Hepatocyte (in vitro differentiated cells): ENCODE measurements around the gene ATP8B3. TPM values are rescaled to one million over a fixed set of nuclear protein-coding genes. Genes with fewer than 3 reads are reported as not detected.

Source experiments
- DNase-seq: peaks from one replicate; pipeline ENCODE4 v3.0.0-alpha.2; 2016; ENCODE audit warnings: low spot score
- H2AFZ ChIP-seq: fragments of 200-600 bp; sonication (generic); 2 replicates; pipeline ENCODE4 v1.6.0; 2016; ENCODE audit warnings: antibody characterized with exemption, mild to moderate bottlenecking
- H3K27ac ChIP-seq: fragments of 200-600 bp; sonication (generic); 2 replicates; pipeline ENCODE4 v1.5.1; 2016; ENCODE audit warnings: mild to moderate bottlenecking
- H3K27me3 ChIP-seq: fragments of 200-600 bp; sonication (generic); 2 replicates; pipeline ENCODE4 v1.6.1; 2016
- H3K36me3 ChIP-seq: fragments of 200-600 bp; sonication (generic); replicated peaks from 2 replicates; pipeline ENCODE4 v1.5.1; 2016; ENCODE audit warnings: low read depth; ENCODE audit not compliant: insufficient read depth
- H3K4me1 ChIP-seq: fragments of 200-600 bp; sonication (generic); 2 replicates; pipeline ENCODE4 v1.5.1; 2016; ENCODE audit warnings: mild to moderate bottlenecking, moderate library complexity; ENCODE audit not compliant: insufficient read depth
- H3K4me2 ChIP-seq: fragments of 200-600 bp; sonication (generic); 2 replicates; pipeline ENCODE4 v1.6.0; 2016
- H3K4me3 ChIP-seq: fragments of 200-600 bp; sonication (generic); 2 replicates; pipeline ENCODE4 v1.5.1; 2016; ENCODE audit warnings: mild to moderate bottlenecking
- H3K79me2 ChIP-seq: fragments of 200-600 bp; sonication (generic); 2 replicates; pipeline ENCODE4 v1.6.0; 2017; ENCODE audit warnings: mild to moderate bottlenecking
- H3K9me2 ChIP-seq: fragments of 200-600 bp; sonication (generic); replicated peaks from 2 replicates; pipeline ENCODE4 v1.6.0; 2017; ENCODE audit warnings: mild to moderate bottlenecking; ENCODE audit not compliant: insufficient read depth
- H3K9me3 ChIP-seq: fragments of 200-600 bp; sonication (generic); 2 replicates; pipeline ENCODE4 v1.5.1; 2016; ENCODE audit warnings: low read depth, mild to moderate bottlenecking
- H4K20me1 ChIP-seq: fragments of 200-600 bp; sonication (generic); 2 replicates; pipeline ENCODE4 v1.6.0; 2016; ENCODE audit warnings: mild to moderate bottlenecking; ENCODE audit not compliant: insufficient read depth, poor library complexity, severe bottlenecking
- CTCF ChIP-seq: fragments of 200-600 bp; sonication (generic); IDR thresholded peaks from 2 replicates; pipeline ENCODE4 v1.5.1; 2016; ENCODE audit warnings: antibody characterized with exemption, mild to moderate bottlenecking; ENCODE audit not compliant: poor library complexity
- EZH2 ChIP-seq: fragments of 200-600 bp; sonication (generic); IDR thresholded peaks from 2 replicates; pipeline ENCODE4 v1.6.1; 2016; ENCODE audit warnings: antibody characterized with exemption, mild to moderate bottlenecking, borderline replicate concordance
- EZH2phosphoT487 ChIP-seq: fragments of 200-600 bp; sonication (generic); IDR thresholded peaks from one replicate; pipeline ENCODE4 v1.6.1; 2018; ENCODE audit warnings: antibody characterized with exemption, mild to moderate bottlenecking, low read depth, moderate library complexity; ENCODE audit not compliant: unreplicated experiment, severe bottlenecking
- WGBS: methylation state at CpG from one replicate; pipeline ENCODE4 v1.1.6; 2016; ENCODE audit warnings: low lambda C conversion rate; ENCODE audit errors: missing lambda C conversion rate; 5-methylcytosine and 5-hydroxymethylcytosine counted together
- polyA plus RNA-seq: library from polyadenylated mRNA; unstranded; fragments of >200 nt; fragmentation: Nextera tagmentation; extraction: Ambion mirVana; gene quantifications from 2 replicates; pipeline ENCODE4 v1.2.1, GENCODE V29; 2016
- total RNA-seq: library from RNA; depleted of rRNA; stranded (reverse); fragments of >200 nt; gene quantifications from 2 replicates; pipeline ENCODE4 v1.2.3, GENCODE V29; 2014

The ATP8B3 gene
- total and polyA plus RNA-seq, 2 experiments from 2014 or later = 1.7 to 2.4 TPM

GRCh38 chr19:1825909-1826556 lies 14.0 kb upstream of the ATP8B3 start:
- Histone ChIP-seq H3K4me1 (peaks cover 5% of the 10 kb centered on the region), H4K20me1 (peaks cover 11% of the 10 kb centered on the region), H3K36me3 (no peaks in the 10 kb centered on the region), H3K79me2 (peaks cover 20% of the 10 kb centered on the region), H3K27ac (peak overlapping the region; percentile 90), H3K9me3 (no peaks in the 10 kb centered on the region), H2AFZ (no peak overlapping the region), H3K4me3 (no peak overlapping the region), H3K4me2 (peak overlapping the region; percentile 69), H3K9me2 (no peaks in the 10 kb centered on the region), H3K27me3 (no peaks in the 10 kb centered on the region)
- 51% methylated on average over 10 of the region's 15 CpGs for WGBS
- peak; percentile 86 for DNase-seq
- no peak for TF ChIP-seq EZH2phosphoT487
- peak; percentile 98 for TF ChIP-seq CTCF

DNA sequence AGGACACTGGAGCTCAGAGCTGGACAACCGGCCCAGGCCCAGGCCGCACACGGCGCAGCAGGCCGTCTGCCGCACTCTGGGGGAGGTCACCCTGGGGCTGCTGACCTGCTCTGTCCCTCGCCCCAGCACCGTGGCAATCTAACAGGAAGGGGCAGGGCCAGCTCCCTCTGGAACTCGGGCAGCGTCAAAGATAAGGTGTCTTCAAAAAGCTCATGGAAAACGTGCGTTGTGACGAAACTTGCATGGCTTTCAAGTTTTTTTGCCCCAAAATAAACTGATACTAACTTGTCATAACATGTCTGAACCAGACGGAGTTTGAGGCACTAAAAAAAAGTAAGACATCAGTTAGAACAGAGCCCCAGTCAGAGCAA lies 12.2 kb upstream of the ATP8B3 start:
- no peaks in the 10 kb centered on the region for H3K9me2 ChIP-seq
- no peaks in the 10 kb centered on the region for H3K9me3 ChIP-seq
- no peaks in the 10 kb centered on the region for H3K27me3 ChIP-seq
- H3K79me2 ChIP-seq = peaks cover 19% of the 10 kb centered on the region
- H3K4me2 ChIP-seq = no peak overlapping the region
- DNase-seq = no peak
- H3K4me3 ChIP-seq = no peak overlapping the region
- H2AFZ ChIP-seq = no peak overlapping the region
- no peak overlapping the region for H3K27ac ChIP-seq
- H4K20me1 ChIP-seq = peaks cover 5% of the 10 kb centered on the region
- no peaks in the 10 kb centered on the region for H3K36me3 ChIP-seq
- WGBS = 86% methylated on average over 14 of the region's 14 CpGs
- H3K4me1 ChIP-seq = peaks cover 5% of the 10 kb centered on the region
- TF ChIP-seq CTCF (no peak), EZH2 (no peak), EZH2phosphoT487 (no peak)

DNA sequence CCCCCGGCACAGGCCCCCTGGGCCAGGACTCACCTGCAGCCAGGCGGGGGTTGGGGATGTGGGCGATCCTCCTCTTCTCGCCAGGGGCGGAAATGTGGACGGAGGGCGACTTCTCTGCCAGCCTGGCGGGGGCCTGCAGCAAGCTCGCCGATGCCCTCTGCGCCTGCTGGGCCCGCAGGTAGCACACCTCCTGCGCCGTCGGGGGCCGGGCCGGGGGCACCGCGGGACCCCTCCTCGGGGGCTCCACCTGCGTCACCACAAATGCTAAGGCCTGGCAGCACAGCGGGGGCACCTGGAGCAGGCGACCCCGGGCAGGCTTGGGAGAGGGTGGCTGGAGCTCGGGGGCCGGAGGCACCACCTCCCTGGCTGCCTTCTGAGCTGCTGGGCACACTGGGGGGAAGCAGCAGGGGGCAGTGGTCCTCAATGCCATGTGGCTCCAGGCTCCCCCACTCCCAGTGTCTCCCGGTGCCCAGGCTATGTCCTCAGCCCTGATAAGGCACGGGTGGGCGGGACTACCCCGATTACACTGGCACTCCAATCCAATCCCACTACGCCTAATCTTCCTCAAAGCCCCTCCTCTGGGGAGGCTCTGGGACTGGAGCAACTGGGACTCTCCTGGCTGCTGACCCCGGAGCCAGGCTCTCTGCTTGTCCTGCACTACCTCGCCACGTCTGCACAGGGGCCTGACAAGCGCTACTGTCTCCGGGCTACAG lies 11.6 kb upstream of the ATP8B3 start:
- Histone ChIP-seq H3K79me2 (peaks cover 16% of the 10 kb centered on the region), H4K20me1 (peaks cover 5% of the 10 kb centered on the region), H3K4me3 (no peak overlapping the region), H3K36me3 (no peaks in the 10 kb centered on the region), H3K27ac (no peak overlapping the region), H3K4me2 (no peak overlapping the region), H2AFZ (no peak overlapping the region), H3K9me3 (no peaks in the 10 kb centered on the region), H3K9me2 (no peaks in the 10 kb centered on the region), H3K4me1 (peaks cover 5% of the 10 kb centered on the region), H3K27me3 (no peaks in the 10 kb centered on the region)
- 90% methylated on average over 23 of the region's 36 CpGs for WGBS
- TF ChIP-seq EZH2phosphoT487 (no peak), CTCF (no peak), EZH2 (no peak)
- DNase-seq = no peak
